Kasumi-1 (cell line): Measurements from ENCODE around the gene MIA.
"Not testable (repeated sequence)": the region's sequence is repeated elsewhere in the genome, so short reads cannot be mapped to it uniquely, and the experiment has no call there.

ENCODE experiments used
- DNase-seq, 2 experiments: peaks; one replicate each; lab custom pipeline; 2025; lab: John Stamatoyannopoulos, UW

MIA gene

DNA sequence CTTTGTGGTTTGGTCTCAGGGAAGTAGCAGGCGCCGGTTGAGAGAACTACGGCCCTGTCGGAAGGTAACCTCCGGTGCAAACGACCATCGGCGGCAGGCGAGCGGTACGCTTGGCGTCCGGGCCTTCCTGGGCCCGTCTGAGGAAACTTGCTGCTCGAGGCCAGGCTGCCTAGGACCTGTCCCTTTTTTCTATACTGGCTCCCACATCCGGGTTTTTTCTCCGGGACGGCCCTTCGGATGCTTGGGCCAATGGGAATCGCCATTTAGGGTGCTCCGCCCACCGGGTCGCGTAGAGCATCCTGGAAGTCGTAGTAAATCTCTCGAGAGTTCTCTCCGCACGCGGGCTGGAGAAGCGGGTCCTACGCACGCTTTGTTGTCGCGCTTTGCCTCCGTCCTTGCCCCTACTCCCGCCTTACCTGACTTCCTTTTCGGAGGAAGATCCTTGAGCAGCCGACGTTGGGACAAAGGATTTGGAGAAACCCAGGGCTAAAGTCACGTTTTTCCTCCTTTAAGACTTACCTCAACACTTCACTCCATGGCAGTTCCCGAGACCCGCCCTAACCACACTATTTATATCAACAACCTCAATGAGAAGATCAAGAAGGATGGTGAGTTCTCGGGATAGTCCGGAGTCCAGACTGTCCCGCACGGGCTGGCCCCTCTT, 24.3 kb upstream of the MIA start, which contains the start of gene SNRPA:
Gene SNRPA, plus strand, starts transcription at position 330 of the 664 bp plus-strand sequence. Its CDS starts 206 bp downstream, at position 536.
- DNase-seq: peak; percentile 96 to 97

DNA sequence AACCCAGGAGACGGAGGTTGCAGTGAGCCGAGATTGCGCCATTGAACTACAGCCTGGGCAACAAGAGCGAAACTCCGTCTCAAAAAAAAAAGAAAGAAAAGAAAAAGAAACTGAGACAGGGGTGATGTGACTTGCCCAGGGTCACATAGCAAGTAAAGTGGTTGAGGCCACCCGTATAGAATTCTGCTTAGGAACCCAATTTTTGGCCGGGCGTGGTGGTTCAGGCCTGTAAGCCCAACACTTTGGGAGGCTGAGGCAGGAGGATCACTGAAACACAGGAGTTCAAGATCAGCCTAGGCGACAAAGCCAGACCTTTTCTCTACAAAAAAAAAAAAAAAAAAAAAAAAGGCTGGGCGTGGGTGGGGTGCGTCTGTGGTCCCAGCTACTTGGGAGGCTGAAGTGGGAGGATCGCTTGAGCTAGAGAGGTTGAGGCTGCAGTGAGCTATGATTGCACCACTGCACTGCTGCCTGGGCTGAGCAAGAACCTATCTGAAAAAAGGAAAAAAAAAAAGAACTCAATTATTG, 23.0 kb upstream of the MIA start:
- DNase-seq: no peak

DNA sequence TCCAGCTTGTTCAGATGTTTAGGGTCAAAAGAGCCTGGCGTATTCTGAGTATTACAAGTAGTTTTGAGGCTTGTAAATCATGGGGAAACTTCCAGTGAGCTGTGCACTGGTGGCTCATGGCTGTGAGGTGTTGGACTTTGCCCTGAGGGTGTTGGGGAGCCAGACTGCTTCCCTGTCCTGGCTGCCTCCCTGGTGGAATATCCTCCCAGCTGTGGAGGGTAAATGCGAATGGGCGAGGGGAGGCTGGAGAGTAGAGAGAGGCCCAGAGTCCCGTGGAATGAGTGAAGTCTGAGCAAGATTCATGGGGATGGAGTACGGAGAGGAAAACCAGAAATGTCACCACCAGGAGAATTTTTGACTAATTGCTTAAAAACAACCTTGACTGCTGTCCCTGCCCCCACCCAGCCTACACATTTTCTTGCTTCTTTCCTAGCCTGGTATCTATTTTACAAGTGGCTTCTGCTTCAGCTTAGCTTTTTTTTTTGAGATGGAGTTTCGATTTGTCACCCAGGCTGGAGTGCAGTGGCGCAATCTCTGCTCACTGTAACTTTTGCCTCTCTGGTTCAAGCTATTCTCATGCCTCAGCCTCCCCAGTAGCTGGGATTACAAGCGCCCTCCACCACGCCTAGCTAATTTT, 20.6 kb upstream of the MIA start:
- no peak for DNase-seq

DNA sequence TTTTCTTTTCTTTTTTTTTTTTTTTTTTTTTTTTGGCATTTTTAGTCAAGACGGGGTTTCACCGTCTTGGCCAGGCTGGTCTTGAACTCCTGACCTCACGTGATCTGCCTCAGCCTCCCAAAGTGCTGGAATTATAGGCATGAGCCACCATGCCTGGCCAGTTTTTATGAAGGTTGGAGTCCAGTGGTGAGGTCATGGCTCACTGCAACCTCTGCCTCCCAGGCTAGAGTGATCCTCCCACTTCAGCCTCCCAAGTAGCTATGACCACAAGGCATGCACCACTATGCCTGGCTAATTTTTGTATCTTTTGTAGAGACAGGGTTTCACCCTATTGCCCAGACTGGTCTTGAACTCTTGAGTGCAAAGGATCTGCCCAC, 20.1 kb upstream of the MIA start:
- DNase-seq: no peak

DNA sequence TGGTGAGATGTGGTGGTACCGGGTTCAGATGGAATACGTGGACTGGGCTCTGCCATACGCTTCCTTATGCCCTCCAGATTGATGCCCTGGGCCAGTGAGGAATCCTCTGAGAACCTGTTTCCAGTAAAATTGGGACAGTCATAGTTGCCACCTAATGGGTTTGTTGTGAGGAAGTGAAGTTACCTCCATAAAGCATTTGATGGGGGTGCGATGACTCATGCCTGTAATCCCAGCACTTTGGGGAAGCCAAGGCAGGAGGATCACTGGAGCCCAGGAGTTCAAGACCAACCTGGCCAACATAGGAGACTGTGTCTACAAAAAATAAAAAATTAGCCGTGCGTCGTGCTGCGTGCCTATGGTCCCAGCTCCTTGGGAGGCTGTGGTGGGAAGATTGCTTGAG, 19.5 kb upstream of the MIA start:
- no peak for DNase-seq

DNA sequence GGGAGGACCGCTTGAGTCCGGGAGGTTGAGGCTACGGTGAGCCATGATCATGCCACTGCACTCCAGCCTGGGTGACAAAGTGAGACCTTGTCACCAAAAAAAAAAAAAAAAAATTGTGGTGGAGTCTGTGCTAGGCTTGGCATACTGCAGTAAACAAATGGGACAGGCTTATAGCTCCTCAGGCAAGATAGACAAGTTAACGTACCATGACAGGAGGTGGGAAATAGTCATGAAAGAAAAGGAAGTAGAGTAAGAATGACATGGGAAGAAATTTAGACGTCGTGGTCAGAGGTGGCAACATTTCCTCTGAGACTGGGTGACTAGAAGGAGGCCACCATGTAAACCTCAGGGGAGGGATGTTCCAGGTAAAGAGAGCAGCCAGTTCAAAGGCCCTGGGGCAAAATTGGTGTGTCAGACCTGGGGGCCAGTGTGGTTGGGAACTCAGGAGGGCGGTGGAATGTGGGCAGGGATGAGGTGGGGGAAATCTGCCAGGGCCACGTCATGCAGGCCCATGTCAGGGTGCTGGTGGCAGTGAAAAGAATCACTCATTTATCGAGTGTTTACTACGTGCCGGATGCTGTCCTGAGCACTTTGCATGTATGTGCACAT, 18.7 kb upstream of the MIA start:
- DNase-seq: no peak

DNA sequence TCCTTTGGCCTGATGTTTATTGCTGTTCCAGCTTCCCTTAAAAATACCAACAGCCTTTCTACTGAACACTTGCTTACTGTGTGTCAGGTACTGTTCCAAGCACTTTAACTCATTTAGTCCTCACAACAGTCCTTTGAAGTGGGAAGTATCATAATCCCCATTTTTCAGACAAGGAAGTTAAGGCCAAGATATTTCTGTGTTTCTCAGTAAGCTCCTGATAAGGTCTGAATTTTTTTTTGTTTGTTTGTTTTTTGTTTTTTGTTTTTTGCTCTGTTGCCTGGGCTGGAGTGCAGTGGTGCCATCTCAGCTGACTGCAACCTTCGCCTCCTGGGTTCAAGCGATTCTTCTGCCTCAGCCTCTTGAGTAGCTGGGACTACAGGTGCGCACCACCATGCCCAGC, 16.8 kb upstream of the MIA start:
- no peak for DNase-seq

DNA sequence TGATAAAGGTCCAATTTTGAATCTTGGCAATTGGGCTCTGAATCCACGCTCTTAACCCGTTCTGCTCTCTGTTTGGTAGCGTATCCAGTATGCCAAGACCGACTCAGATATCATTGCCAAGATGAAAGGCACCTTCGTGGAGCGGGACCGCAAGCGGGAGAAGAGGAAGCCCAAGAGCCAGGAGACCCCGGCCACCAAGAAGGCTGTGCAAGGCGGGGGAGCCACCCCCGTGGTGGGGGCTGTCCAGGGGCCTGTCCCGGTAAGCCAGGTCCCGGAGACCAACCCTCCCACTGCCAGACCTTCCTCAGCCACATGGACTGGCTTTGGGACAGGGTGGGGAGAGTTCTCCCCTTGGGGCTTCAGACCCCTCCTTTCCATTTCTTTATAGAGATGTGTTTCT, 16.0 kb upstream of the MIA start:
- DNase-seq: no peak

DNA sequence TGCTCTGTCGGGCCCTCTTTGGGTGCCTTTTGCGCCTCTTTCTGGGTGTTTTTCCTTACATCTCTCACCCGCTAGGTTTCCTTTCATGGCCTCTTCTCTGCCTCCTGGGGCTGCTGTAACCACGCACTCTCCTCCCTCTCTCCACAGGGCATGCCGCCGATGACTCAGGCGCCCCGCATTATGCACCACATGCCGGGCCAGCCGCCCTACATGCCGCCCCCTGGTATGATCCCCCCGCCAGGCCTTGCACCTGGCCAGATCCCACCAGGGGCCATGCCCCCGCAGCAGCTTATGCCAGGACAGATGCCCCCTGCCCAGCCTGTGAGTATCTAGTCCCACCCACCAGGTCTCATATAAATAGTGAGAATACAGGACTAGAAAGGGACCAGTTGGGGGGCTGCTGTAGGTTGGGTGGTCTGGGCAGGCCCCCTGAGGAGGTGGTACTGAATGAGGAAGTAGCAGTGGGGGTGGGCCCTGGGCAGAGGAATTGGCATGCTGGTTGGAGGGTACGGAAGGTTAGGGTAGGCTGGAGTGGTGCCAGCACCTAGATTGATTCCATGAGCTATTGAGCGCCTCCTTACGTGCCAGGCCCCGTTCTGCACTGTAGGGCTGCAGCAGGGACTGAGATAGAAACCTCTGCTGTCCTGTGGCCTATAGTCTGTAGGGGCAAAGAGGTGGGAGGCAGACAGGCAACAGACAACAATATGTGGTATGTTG, 12.4 kb upstream of the MIA start:
- DNase-seq: no peak

DNA sequence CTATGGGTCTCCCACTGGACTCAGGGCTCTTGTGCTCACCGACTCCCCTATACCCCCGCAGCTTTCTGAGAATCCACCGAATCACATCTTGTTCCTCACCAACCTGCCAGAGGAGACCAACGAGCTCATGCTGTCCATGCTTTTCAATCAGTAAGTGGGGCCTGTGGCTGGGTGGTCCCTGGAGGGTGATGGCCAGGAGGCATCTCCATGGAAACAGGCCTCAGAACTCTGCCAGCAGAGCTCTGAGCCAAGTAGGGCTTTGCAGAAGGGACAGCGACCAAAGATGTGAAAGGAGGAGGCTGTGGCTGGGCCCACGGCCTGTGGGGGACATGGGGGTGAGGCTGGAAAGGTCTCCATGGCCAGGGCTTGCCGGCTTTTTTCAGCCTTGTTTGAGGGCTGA, 11.8 kb upstream of the MIA start:
- no peak for DNase-seq

DNA sequence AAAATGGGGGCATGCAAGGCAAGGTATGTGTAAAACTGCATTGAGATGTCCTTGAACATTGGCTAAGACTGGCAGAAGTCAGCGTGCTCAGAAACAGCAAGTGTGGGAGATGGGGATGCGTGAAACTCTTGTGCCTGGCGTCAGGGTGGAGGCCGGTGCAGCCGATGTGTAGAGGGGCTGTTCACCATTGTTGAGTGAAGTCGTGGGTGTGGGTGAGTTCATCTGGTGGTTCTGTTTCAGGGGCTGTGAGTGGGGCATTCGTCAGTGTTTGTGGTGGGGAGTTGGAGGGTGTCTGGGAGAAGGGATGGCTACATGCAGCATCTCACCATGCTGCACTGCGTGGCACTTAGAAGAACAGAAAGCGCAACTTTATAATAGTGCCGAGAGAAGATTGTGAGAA, 11.4 kb upstream of the MIA start:
- no peak for DNase-seq

DNA sequence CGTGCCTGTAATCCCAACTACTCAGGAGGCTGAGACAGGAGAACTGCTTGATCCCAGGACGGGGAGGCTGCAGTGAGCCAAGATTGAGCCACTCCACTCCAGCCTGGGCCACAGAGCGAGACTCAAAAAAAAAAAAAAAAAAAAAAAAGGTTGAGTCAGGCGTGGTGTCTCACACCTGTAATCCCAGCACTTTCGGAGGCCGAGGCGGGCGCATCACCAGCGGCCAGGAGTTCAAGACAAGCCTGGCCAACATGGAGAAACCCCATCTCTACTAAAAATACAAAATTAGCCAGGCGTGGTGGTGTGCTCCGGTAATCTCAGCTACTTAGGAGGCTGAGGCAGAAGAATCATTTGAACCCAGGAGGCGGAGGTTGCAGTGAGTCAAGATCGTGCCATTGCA, 8.9 kb upstream of the MIA start:
- DNase-seq: not testable (repeated sequence)

DNA sequence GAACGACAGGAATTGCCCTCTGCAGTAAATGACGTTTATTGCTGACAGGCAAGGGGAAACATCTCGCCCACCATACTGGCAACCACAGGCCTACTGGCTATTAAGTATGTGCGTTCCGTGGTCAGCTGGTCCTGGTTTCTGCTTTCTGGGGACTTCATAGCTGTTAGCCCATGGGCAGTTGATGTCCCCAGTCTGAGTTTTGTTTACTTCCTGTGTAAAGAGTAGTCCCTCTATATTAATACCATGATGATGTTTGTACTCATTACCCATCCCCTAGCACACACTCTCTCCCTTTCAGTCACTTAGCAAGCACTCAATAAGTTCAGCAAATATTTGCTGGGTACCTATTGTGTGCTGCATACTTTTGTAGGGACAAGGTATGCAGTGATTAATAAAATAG, 6.5 kb upstream of the MIA start:
- no peak for DNase-seq

DNA sequence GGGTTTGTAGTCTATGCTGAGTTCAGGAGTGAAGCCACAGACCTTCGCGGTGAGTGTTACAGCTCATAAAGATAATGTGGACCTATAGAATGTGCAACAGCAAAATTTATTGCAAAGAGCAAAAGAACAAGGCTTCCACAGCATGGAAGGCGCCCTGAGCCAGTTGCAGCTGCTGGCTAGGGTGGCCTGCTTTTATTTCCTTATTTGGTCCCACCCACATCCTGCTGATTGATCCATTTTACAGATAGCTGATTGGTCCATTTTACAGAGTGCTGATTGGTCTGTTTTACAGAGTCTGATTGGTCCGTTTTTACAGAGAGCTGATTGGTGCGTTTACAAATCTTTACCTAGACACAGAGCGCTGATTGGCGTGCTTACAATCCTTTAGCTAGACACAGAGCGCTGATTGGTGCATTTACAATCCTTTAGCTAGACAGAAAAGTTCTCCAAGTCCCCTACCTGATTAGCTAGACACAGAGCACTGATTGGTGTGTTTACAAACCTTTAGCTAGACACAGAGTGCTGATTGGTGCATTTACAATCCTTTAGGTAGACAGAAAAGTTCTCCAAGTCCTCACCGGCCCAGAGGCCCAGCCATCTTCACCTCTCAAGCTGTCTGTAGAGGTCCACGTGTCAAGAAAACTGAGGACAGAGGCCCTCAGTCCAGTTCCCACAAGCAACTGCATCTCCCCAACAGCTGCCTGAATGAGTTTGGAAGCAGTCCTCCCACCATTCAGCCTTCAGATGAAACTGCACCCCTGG, 4.0 kb upstream of the MIA start:
- DNase-seq: peak; percentile 3 to 23

DNA sequence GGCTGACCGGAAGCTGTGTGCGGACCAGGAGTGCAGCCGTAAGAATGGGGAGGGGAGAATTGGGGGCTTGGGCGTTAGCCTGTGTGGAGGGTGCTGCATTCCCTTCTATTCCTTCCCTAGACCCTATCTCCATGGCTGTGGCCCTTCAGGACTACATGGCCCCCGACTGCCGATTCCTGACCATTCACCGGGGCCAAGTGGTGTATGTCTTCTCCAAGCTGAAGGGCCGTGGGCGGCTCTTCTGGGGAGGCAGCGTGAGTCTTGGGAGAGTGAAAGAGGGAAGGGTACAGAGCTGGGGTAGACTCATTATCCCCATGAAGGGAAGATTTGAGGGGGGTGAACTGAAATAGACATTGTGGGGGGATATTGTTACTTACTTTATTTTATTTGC, 306 bp downstream of the MIA start:
- DNase-seq: no peak

DNA sequence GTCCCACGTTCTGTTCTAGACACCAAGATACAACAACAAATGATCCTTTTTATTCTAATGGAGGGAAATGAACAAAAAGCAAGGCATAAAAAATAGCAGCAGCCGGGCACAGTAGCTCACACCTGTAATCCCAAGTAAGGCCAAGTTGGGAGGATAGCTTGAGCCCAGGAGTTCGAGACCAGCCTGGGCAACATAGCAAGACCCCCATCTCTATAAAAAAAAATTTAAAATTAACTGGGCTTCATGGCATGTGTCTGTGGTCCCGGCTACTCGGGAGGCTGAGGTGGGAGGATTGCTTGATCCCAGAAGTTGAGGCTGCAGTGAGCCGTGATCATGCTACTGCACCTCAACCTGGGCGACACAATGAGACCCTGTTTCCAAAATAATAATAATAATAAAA, 1.0 kb downstream of the MIA start:
- DNase-seq: no peak

DNA sequence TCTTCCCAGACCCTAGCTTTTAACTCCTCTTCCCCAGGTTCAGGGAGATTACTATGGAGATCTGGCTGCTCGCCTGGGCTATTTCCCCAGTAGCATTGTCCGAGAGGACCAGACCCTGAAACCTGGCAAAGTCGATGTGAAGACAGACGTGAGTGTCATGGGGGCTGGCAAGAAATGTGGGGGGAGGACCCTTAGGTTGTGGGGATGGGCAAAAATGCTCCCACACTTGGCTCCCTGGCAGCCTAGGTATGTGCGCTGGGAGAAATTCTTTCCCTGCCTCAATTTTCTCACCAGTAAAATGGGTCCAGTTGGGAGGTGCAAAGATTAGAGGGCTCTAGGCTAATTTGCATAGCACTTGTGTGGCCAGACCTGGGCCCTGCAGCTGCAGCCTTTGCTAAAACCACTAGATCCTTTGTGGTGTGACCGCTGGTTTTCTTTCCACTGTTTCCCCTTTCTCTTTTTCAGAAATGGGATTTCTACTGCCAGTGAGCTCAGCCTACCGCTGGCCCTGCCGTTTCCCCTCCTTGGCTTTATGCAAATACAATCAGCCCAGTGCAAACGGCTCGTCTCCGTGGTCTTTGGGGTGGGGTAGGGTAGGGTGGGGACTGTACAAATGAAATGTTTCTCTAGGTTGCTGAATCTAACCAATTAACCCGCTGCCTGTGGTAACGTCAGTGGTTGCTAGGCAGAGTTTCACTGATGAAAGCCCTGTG, 1.8 kb downstream of the MIA start:
- DNase-seq: peak; percentile 96

DNA sequence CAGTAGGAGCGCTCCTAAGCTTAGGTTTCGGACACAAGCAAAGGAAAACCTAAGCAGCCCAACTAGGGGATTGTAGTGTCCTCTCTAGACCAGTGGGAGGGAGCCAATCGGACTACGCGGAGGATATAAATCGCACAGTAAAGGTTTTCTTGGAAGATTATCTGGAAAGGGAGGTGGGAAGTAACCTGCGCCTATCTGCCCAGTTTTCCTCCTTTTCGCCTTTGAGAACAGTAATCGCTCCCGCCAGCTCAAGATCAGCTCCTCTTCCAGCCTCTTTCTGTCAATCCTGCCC, 2.3 kb downstream of the MIA start:
- no peak for DNase-seq

DNA sequence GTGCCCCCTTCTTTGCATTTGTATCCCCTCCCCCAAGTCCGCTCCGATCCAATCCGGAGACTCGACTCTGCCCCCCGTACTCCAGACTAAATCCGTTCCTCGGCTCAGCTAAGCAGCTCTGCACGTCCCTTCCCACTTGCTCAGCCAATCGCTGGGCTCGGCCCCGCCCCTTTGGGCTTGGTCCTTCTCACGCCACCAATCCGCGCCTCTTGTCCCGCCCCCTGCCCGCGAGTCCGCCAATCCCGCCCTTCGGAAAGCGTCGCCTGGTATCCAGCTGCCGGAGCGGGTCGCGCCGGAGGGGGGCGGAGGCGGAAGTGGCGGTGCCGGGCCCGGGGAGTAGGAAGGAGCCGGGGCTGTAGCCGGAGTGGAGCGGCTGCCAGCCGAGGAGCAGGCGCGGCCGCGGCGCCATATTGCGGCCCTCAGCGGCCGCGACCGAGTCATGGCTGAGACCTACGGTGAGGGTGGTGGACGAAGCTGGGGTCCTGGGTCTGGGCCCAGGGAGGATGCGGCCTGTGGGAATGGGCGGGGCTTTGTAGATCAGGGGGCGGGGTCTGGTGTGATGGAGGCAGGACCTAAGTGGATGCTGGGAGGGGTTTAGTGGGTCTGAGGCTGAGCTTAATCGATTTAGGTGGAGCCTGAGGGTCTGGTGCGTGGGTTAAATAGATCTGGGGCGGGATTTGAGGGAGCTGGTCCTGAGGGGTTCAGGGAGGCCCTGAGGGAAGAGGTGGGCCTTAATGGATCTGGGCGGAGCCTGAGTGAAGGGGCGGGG, 2.8 kb downstream of the MIA start, which contains the start of gene RAB4B:
Gene RAB4B, plus strand, starts transcription at position 311 of the 769 bp plus-strand sequence. Its CDS starts 129 bp downstream, at position 440.
- DNase-seq: peak; percentile 99

DNA sequence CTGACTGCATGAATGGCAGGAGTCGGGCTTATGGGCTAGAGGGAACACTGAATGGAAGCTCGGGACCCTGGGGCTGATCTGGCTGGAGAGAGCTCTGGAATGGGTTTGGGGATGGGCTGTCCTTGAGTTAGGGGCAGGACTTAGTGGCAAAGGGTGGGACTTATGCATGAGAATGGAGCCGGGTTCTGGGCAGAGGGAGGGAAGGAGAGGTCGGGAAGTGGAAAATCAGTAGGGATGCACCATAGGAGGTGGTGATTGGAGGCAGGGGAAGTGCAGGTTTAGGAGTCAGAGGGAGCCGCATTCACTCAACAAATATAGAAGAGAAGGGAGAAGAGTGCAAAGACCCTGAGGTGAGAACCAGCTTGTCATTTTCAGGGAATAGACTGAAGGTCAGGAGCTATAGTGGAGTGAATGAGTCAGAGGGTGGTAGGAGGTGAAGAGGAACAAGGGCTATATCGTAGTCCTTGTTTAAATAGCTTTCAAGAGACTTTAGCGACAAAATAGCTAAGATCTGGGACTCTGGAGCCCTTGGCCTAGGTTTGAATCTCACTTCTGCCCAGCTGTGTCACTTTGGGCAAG, 3.5 kb downstream of the MIA start:
- no peak for DNase-seq
